H1 (cell line): Measurements from ENCODE around the gene CPED1.

Experiments
- CHD1 ChIP-seq: IDR thresholded peaks from 2 replicates; pipeline ENCODE4 v1.6.1; 2012; ENCODE audit warnings: low read depth, low read length, improper control_type of control experiment
- EP300 ChIP-seq, 2 experiments: IDR thresholded peaks; 1 replicate in 1 of 2; 2 replicates in 1 of 2; pipeline ENCODE4 v1.6.1; 2011 to 2012; ENCODE audit warnings: low read depth in 2 of 2, low read length in 2 of 2, mild to moderate bottlenecking in 2 of 2, borderline replicate concordance in 1 of 2, inconsistent platforms in 1 of 2, moderate library complexity in 1 of 2
- EZH2 ChIP-seq: fragments of 200-600 bp; sonication (generic); IDR thresholded peaks from 2 replicates; pipeline ENCODE4 v1.7.1; 2012; ENCODE audit warnings: low read depth, mild to moderate bottlenecking, moderate library complexity, low read length, inconsistent platforms; ENCODE audit not compliant: severe bottlenecking
- GABPA ChIP-seq: IDR thresholded peaks from 2 replicates; pipeline ENCODE4 v1.6.1; 2011; ENCODE audit warnings: mild to moderate bottlenecking, low read length, moderate library complexity, borderline replicate concordance; ENCODE audit not compliant: insufficient read depth
- JUN ChIP-seq: IDR thresholded peaks from 2 replicates; pipeline ENCODE4 v1.6.1; 2011; ENCODE audit warnings: low read depth, mild to moderate bottlenecking, improper control_type of control experiment, low read length
- TAF1 ChIP-seq: IDR thresholded peaks from 2 replicates; pipeline ENCODE4 v1.6.1; 2011; ENCODE audit warnings: mild to moderate bottlenecking, low read depth, low read length
- TCF12 ChIP-seq: IDR thresholded peaks from 2 replicates; pipeline ENCODE4 v1.6.1; 2011; ENCODE audit warnings: low read depth, mild to moderate bottlenecking, low read length
- YY1 ChIP-seq: IDR thresholded peaks from 2 replicates; pipeline ENCODE4 v1.6.1; 2011; ENCODE audit warnings: low read depth, mild to moderate bottlenecking, low read length
- TF ChIP-seq, protein P1 (sequence below), 3 experiments: IDR thresholded peaks; 1 replicate in 2 of 3; 2 replicates in 1 of 3; pipeline versions ENCODE4 v1.5.1 to v1.6.1; 2011; ENCODE audit warnings: low read length in 3 of 3, mild to moderate bottlenecking in 3 of 3, inconsistent platforms in 2 of 3, low read depth in 1 of 3, moderate library complexity in 1 of 3; ENCODE audit not compliant: insufficient read depth in 1 of 3; ENCODE audit errors: control extremely low read depth in 1 of 3

- no peak for TF ChIP-seq GABPA
- no peak for TF ChIP-seq JUN
- TF ChIP-seq EZH2, result no peak
- TF ChIP-seq, protein P1, sequence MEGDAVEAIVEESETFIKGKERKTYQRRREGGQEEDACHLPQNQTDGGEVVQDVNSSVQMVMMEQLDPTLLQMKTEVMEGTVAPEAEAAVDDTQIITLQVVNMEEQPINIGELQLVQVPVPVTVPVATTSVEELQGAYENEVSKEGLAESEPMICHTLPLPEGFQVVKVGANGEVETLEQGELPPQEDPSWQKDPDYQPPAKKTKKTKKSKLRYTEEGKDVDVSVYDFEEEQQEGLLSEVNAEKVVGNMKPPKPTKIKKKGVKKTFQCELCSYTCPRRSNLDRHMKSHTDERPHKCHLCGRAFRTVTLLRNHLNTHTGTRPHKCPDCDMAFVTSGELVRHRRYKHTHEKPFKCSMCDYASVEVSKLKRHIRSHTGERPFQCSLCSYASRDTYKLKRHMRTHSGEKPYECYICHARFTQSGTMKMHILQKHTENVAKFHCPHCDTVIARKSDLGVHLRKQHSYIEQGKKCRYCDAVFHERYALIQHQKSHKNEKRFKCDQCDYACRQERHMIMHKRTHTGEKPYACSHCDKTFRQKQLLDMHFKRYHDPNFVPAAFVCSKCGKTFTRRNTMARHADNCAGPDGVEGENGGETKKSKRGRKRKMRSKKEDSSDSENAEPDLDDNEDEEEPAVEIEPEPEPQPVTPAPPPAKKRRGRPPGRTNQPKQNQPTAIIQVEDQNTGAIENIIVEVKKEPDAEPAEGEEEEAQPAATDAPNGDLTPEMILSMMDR (IDR thresholded peaks at IDR 0.05; ENCODE audit: control extremely low read depth in 1 of 3, insufficient read depth in 1 of 3, low read depth in 1 of 3, low read length in 3 of 3), result no peak
- TF ChIP-seq TAF1, result no peak
- no peak for TF ChIP-seq YY1
- TF ChIP-seq TCF12, result no peak
- no peak for TF ChIP-seq CHD1
- no peak for TF ChIP-seq EP300 (IDR thresholded peaks at IDR 0.05; ENCODE audit: borderline replicate concordance in 1 of 2, low read depth in 2 of 2, low read length in 2 of 2)
Observed at GRCh38 chr7:121071662-121072061, 83.2 kb downstream of the CPED1 start.
